GM12878 (cell line): ENCODE measurements around the gene PHACTR1. TPM values are rescaled to one million over a fixed set of nuclear protein-coding genes. Genes with fewer than 3 reads are reported as not detected.

Experiments
- KAT2A ChIP-seq: conservative IDR thresholded peaks from 2 replicates; pipeline ENCODE4 v1.6.1; 2011; ENCODE audit warnings: low read depth, low read length; ENCODE audit not compliant: control insufficient read depth
- STAT3 ChIP-seq: IDR thresholded peaks from 2 replicates; pipeline ENCODE4 v1.6.1; 2011; ENCODE audit warnings: low read depth, low read length, improper control_type of control experiment
- polyA plus RNA-seq, 11 experiments: library from polyadenylated mRNA; depleted of rRNA in 4 of 11; unstranded in 6 of 11; stranded (reverse) in 5 of 11; fragments of >200 nt; fragmentation: Nextera tagmentation in 4 of 11; fragmentation: Illumina TruSeq in 1 of 11; extraction: Ambion mirVana in 4 of 11; extraction: Trizol in 1 of 11; gene quantifications; 1 replicate in 1 of 11; 2 replicates in 10 of 11; pipeline versions ENCODE4 v1.2.1 to v1.2.3, GENCODE V29; 2011 to 2016; ENCODE audit warnings: inconsistent platforms in 2 of 11, missing spikeins in 2 of 11, low read depth in 1 of 11
- total RNA-seq, 4 experiments: library from RNA; depleted of rRNA in 3 of 4; stranded (reverse); fragments of >200 nt in 3 of 4; fragmentation: Illumina TruSeq in 1 of 4; extraction: Trizol in 1 of 4; gene quantifications; 2 replicates each; pipeline versions ENCODE4 v1.2.1 to v1.2.3, GENCODE V29; 2013 to 2021
- TF ChIP-seq, protein P1 (sequence below): fragments of 450-650 bp; IDR thresholded peaks from 2 replicates; pipeline ENCODE4 v1.6.1; 2016; ENCODE audit warnings: mild to moderate bottlenecking, moderate library complexity, borderline replicate concordance
- TF ChIP-seq, protein P2 (sequence below): IDR thresholded peaks from 2 replicates; pipeline ENCODE4 v1.6.1; 2012; ENCODE audit warnings: mild to moderate bottlenecking, low read depth, low read length

PHACTR1 gene
- total and polyA plus RNA-seq, 10 of the 15 experiments (the other 5 are each of a cell fraction or from before 2014, with no cell fraction given): 34.2 to 94.6 (median 62.3) TPM

DNA sequence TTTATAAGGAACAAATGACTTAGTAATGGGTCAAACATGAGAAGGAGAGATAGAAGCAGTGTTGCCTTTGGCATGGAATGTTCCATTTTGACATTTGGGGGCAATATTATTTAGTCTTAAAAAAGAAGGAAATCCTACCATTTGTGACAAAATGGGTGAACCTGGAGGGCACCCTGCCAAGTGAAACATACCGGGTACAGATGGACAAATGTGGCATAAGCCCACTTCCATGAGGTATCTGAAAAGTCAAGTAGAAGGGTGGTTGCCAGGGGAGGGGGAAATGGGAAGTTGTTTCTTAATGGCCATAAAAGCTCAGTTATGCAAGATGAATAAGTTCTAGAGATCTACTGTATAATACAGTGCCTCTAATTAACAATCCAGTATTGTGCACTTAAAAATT lies 342.5 kb downstream of the PHACTR1 start (continued):
- TF ChIP-seq, protein P1, sequence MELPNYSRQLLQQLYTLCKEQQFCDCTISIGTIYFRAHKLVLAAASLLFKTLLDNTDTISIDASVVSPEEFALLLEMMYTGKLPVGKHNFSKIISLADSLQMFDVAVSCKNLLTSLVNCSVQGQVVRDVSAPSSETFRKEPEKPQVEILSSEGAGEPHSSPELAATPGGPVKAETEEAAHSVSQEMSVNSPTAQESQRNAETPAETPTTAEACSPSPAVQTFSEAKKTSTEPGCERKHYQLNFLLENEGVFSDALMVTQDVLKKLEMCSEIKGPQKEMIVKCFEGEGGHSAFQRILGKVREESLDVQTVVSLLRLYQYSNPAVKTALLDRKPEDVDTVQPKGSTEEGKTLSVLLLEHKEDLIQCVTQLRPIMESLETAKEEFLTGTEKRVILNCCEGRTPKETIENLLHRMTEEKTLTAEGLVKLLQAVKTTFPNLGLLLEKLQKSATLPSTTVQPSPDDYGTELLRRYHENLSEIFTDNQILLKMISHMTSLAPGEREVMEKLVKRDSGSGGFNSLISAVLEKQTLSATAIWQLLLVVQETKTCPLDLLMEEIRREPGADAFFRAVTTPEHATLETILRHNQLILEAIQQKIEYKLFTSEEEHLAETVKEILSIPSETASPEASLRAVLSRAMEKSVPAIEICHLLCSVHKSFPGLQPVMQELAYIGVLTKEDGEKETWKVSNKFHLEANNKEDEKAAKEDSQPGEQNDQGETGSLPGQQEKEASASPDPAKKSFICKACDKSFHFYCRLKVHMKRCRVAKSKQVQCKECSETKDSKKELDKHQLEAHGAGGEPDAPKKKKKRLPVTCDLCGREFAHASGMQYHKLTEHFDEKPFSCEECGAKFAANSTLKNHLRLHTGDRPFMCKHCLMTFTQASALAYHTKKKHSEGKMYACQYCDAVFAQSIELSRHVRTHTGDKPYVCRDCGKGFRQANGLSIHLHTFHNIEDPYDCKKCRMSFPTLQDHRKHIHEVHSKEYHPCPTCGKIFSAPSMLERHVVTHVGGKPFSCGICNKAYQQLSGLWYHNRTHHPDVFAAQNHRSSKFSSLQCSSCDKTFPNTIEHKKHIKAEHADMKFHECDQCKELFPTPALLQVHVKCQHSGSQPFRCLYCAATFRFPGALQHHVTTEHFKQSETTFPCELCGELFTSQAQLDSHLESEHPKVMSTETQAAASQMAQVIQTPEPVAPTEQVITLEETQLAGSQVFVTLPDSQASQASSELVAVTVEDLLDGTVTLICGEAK: no peak
- TF ChIP-seq STAT3 (no peak), KAT2A (no peak)
- TF ChIP-seq, protein P2, sequence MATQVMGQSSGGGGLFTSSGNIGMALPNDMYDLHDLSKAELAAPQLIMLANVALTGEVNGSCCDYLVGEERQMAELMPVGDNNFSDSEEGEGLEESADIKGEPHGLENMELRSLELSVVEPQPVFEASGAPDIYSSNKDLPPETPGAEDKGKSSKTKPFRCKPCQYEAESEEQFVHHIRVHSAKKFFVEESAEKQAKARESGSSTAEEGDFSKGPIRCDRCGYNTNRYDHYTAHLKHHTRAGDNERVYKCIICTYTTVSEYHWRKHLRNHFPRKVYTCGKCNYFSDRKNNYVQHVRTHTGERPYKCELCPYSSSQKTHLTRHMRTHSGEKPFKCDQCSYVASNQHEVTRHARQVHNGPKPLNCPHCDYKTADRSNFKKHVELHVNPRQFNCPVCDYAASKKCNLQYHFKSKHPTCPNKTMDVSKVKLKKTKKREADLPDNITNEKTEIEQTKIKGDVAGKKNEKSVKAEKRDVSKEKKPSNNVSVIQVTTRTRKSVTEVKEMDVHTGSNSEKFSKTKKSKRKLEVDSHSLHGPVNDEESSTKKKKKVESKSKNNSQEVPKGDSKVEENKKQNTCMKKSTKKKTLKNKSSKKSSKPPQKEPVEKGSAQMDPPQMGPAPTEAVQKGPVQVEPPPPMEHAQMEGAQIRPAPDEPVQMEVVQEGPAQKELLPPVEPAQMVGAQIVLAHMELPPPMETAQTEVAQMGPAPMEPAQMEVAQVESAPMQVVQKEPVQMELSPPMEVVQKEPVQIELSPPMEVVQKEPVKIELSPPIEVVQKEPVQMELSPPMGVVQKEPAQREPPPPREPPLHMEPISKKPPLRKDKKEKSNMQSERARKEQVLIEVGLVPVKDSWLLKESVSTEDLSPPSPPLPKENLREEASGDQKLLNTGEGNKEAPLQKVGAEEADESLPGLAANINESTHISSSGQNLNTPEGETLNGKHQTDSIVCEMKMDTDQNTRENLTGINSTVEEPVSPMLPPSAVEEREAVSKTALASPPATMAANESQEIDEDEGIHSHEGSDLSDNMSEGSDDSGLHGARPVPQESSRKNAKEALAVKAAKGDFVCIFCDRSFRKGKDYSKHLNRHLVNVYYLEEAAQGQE: no peak
